MCF 10A (cell line): Measurements from ENCODE around the gene ERI2. TPM values are rescaled to one million over a fixed set of nuclear protein-coding genes. Genes with fewer than 3 reads are reported as not detected.
"Not testable (repeated sequence)": the region's sequence is repeated elsewhere in the genome, so short reads cannot be mapped to it uniquely, and the experiment has no call there.

Experiments
- BruUV-seq: library from RNA; stranded (reverse); fragments of 400-500 nt; replicated peaks from 2 replicates; lab custom pipeline; 2021; lab: Mats Ljungman, UMichigan
- CTCF ChIA-PET: fragments of 300-600 bp; sonication (Branson Sonifier 250); formaldehyde crosslinking; extraction: SDS; loops from one replicate; lab custom pipeline; 2021; ENCODE audit warnings: antibody characterized with exemption, inconsistent platforms; lab: Yijun Ruan, JAX
- POLR2A ChIA-PET: fragments of 300-600, 350-650 bp; sonication (Branson Sonifier 250); formaldehyde crosslinking; extraction: SDS; loops from one replicate; lab custom pipeline; 2020; ENCODE audit warnings: antibody characterized with exemption, inconsistent platforms; lab: Yijun Ruan, JAX
- DNase-seq: peaks from one replicate; pipeline ENCODE4 v3.0.0-alpha.2; 2018; ENCODE audit not compliant: unreplicated experiment
- H3K27ac Mint-ChIP-seq: one replicate; pipeline ENCODE4 v1.8.0; 2022; ENCODE audit warnings: mild to moderate bottlenecking, low read depth, mixed read lengths; ENCODE audit not compliant: unreplicated experiment
- H3K27me3 Mint-ChIP-seq: one replicate; pipeline ENCODE4 v1.8.0; 2022; ENCODE audit warnings: mixed read lengths; ENCODE audit not compliant: insufficient read depth, unreplicated experiment
- H3K36me3 Mint-ChIP-seq: one replicate; pipeline ENCODE4 v1.8.0; 2022; ENCODE audit warnings: mild to moderate bottlenecking, moderate library complexity, mixed read lengths; ENCODE audit not compliant: insufficient read depth, unreplicated experiment
- H3K4me1 Mint-ChIP-seq: one replicate; pipeline ENCODE4 v1.8.0; 2022; ENCODE audit warnings: mixed read lengths; ENCODE audit not compliant: insufficient read depth, unreplicated experiment
- H3K4me3 Mint-ChIP-seq: one replicate; pipeline ENCODE4 v1.8.0; 2022; ENCODE audit warnings: mild to moderate bottlenecking, moderate library complexity, mixed read lengths; ENCODE audit not compliant: unreplicated experiment
- H3K9me3 Mint-ChIP-seq: one replicate; pipeline ENCODE4 v1.8.0; 2022; ENCODE audit warnings: mixed read lengths; ENCODE audit not compliant: unreplicated experiment
- CTCF ChIP-seq: fragments of 200-600 bp; IDR thresholded peaks from one replicate; pipeline ENCODE4 v1.8.0; 2022; ENCODE audit warnings: antibody characterized with exemption, mild to moderate bottlenecking; ENCODE audit not compliant: unreplicated experiment
- intact Hi-C: fragments of 100-400 bp; cut with micrococcal nuclease; formaldehyde crosslinking; loops from 2 replicates; pipeline ENCODE4 v1.14.1; 2022
- total RNA-seq: library from RNA; stranded (reverse); gene quantifications from 2 replicates; pipeline ENCODE4 v1.2.3, GENCODE V29; 2022

ERI2 gene
- total RNA-seq, 1 experiment from 2014 or later = 26.8 TPM

GRCh38 chr16:20812510-20812909, 6.2 kb upstream of the ERI2 start:
- CTCF ChIA-PET = interaction anchor here (0.5 to 1.4 kb wide), 6 partner anchors 7 to 500 kb away, joined by 3 to 7 read pairs (median 3); no protein-coding TSS in a partner anchor

GRCh38 chr16:20811889-20812439, 5.7 kb upstream of the ERI2 start:
- Mint-ChIP-seq H3K36me3 (no peaks in the 10 kb centered on the region), H3K27ac (no peak overlapping the region), H3K27me3 (no peaks in the 10 kb centered on the region), H3K9me3 (no peaks in the 10 kb centered on the region), H3K4me3 (no peak overlapping the region), H3K4me1 (peaks cover 6% of the 10 kb centered on the region)
- no peak for DNase-seq
- ChIA-PET CTCF (interaction anchor here (0.6 to 1.4 kb wide), 3 partner anchors 9 to 37 kb away, joined by 3 read pairs; no protein-coding TSS in a partner anchor), POLR2A (interaction anchor here (1.4 to 1.7 kb wide), 2 partner anchors 37 to 40 kb away, joined by 3 to 5 read pairs; no protein-coding TSS in a partner anchor)
- BruUV-seq = no TSS peak
- intact Hi-C loops = no loop called here
- no peak for TF ChIP-seq CTCF

More at GRCh38 chr16:20812510-20812909, 6.2 kb upstream of the ERI2 start:
- DNase-seq = no peak
- Mint-ChIP-seq H3K4me3 (no peak overlapping the region), H3K36me3 (no peaks in the 10 kb centered on the region), H3K27ac (no peak overlapping the region), H3K4me1 (peaks cover 6% of the 10 kb centered on the region), H3K9me3 (no peaks in the 10 kb centered on the region), H3K27me3 (no peaks in the 10 kb centered on the region)
- no TSS peak for BruUV-seq
- no peak for TF ChIP-seq CTCF
- intact Hi-C loops = no loop called here
- POLR2A ChIA-PET = interaction anchor here (0.5 to 1.7 kb wide), 3 partner anchors 37 to 466 kb away, joined by 3 to 5 read pairs (median 4); no protein-coding TSS in a partner anchor

GRCh38 chr16:20807862-20808261, 1.6 kb upstream of the ERI2 start:
- Mint-ChIP-seq H3K4me1 (peaks cover 6% of the 10 kb centered on the region), H3K27ac (peak overlapping the region; percentile 93), H3K9me3 (no peaks in the 10 kb centered on the region), H3K27me3 (no peaks in the 10 kb centered on the region), H3K4me3 (peak overlapping the region; percentile 97), H3K36me3 (peaks cover 11% of the 10 kb centered on the region)
- ChIA-PET CTCF (interaction anchor here (0.6 to 2.3 kb wide), 3 partner anchors 8 to 58 kb away, joined by 3 to 6 read pairs (median 4); no protein-coding TSS in a partner anchor), POLR2A (interaction anchor here (0.7 to 4.4 kb wide), 4 partner anchors 10 to 493 kb away, joined by 3 to 33 read pairs (median 28); partner anchors contain the start of genes DCUN1D3 and LYRM1)
- intact Hi-C loops = loop anchor here (2.0 to 5.0 kb wide), 3 partner anchors 45 to 349 kb away; partner anchors contain the start of genes DCUN1D3, LDAF1 and LYRM1
- no peak for DNase-seq
- no peak for TF ChIP-seq CTCF
- no TSS peak for BruUV-seq

- peaks cover 19% of the 10 kb centered on the region for H3K36me3 Mint-ChIP-seq
- not testable (repeated sequence) for H3K27me3 Mint-ChIP-seq, H3K9me3 Mint-ChIP-seq, H3K4me1 Mint-ChIP-seq, DNase-seq
- H3K27ac Mint-ChIP-seq = peak overlapping the region; percentile 93
- intact Hi-C loops = loop anchor here (2.0 to 5.0 kb wide), 3 partner anchors 47 to 352 kb away; partner anchors contain the start of genes DCUN1D3, LDAF1 and LYRM1
- ChIA-PET POLR2A (interaction anchor here (0.7 to 4.4 kb wide), 14 partner anchors 13 to 496 kb away, joined by 3 to 33 read pairs (median 4); partner anchors contain the start of genes ACSM3, DCUN1D3, DNAH3 and LYRM1), CTCF (interaction anchor here (0.6 to 2.9 kb wide), 15 partner anchors 7 to 784 kb away, joined by 3 to 13 read pairs (median 5); no protein-coding TSS in a partner anchor)
- TSS peak; percentile 71 for BruUV-seq
- peak overlapping the region; percentile 97 for H3K4me3 Mint-ChIP-seq
These were observed 546 bp downstream of the ERI2 start for GRCh38 chr16:20805684-20806167.
